Measurements from ENCODE around the gene TSPAN9. TPM values are rescaled to one million over a fixed set of nuclear protein-coding genes. Genes with fewer than 3 reads are reported as not detected.

Gene TSPAN9
- polyA plus RNA-seq, 3 donors, result 0.15 to 0.34 (median 0.25) TPM

- intact Hi-C loops (cut with micrococcal nuclease), result no loop called here
- H3K36me3 Mint-ChIP-seq, result peaks cover 0 to 6% of the 10 kb centered on the region in 2 donors
These were observed 1.1 kb downstream of the TSPAN9 start for GRCh38 chr12:3078086-3078820.

DNA sequence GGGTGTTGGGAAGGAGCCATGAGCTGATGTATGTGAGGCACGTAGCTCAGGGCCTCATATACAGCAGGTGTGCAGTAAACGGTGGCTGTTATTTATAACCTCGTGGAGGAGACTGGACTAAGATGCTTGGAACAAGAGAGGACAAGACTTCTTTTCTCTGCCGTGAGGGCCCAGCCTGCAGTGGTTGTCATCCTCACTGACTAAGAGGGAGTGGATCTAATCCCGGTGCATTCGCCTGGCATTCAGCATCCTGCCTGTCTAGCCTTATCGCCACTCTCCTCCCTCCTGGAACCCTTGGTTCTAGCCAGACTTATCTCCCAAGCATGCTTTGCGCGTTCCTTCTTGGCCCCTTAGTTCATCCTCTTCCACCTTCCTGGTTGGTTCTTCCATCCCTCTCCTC lies 3.9 kb downstream of the TSPAN9 start:
- intact Hi-C loops (cut with micrococcal nuclease), result no loop called here
- H3K9ac ChIP-seq (ENCODE audit: insufficient read depth, low read length, poor library complexity, severe bottlenecking), result no peak overlapping the region
- H4K20me1 ChIP-seq (ENCODE audit: insufficient read depth, low read length), result no peaks in the 10 kb centered on the region
- Mint-ChIP-seq H3K4me3 (no peak overlapping the region), H3K4me1 (peaks cover 8% of the 10 kb centered on the region), H3K27me3 (ENCODE audit: low read depth in 3 of 3) (peaks cover 17 to 61% (median 44%) of the 10 kb centered on the region in 3 donors), H3K27ac (no peak overlapping the region), H3K9me3 (peaks cover 0 to 9% (median 0%) of the 10 kb centered on the region in 7 donors), H3K36me3 (peaks cover 0 to 3% of the 10 kb centered on the region in 2 donors)
- no peak overlapping the region for H3K27ac ChIP-seq (ENCODE audit: low read depth in 1 of 2, low read length in 2 of 2)
- 91% methylated on average over 8 of the region's 9 CpGs for WGBS (ENCODE audit: insufficient coverage)
- no peak for DNase-seq
- H3K27me3 ChIP-seq (ENCODE audit: control insufficient read depth in 2 of 2, insufficient read depth in 2 of 2, low read length in 2 of 2), result peaks cover 14 to 26% of the 10 kb centered on the region in 2 donors
- no peak overlapping the region for H3K4me3 ChIP-seq (replicated peaks in 1 of 3; ENCODE audit: low read depth in 2 of 3, low read length in 3 of 3)
- H3K4me1 ChIP-seq (ENCODE audit: control insufficient read depth in 1 of 2, insufficient read depth in 2 of 2, low read length in 2 of 2), result peaks cover 12 to 15% of the 10 kb centered on the region in 2 donors
- TF ChIP-seq, protein P1, sequence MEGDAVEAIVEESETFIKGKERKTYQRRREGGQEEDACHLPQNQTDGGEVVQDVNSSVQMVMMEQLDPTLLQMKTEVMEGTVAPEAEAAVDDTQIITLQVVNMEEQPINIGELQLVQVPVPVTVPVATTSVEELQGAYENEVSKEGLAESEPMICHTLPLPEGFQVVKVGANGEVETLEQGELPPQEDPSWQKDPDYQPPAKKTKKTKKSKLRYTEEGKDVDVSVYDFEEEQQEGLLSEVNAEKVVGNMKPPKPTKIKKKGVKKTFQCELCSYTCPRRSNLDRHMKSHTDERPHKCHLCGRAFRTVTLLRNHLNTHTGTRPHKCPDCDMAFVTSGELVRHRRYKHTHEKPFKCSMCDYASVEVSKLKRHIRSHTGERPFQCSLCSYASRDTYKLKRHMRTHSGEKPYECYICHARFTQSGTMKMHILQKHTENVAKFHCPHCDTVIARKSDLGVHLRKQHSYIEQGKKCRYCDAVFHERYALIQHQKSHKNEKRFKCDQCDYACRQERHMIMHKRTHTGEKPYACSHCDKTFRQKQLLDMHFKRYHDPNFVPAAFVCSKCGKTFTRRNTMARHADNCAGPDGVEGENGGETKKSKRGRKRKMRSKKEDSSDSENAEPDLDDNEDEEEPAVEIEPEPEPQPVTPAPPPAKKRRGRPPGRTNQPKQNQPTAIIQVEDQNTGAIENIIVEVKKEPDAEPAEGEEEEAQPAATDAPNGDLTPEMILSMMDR (IDR thresholded peaks at IDR 0.05), result no peak
- H3K9me3 ChIP-seq (replicated peaks in 1 of 2; ENCODE audit: control insufficient read depth in 1 of 2, insufficient read depth in 1 of 2, low read length in 2 of 2), result peaks cover 0 to 9% of the 10 kb centered on the region in 2 donors
- H3K79me2 ChIP-seq (ENCODE audit: insufficient read depth, low read length), result no peaks in the 10 kb centered on the region
- H3K36me3 ChIP-seq (replicated peaks in 1 of 2; ENCODE audit: control insufficient read depth in 1 of 2, insufficient read depth in 2 of 2, low read length in 2 of 2), result no peaks in the 10 kb centered on the region
- no peak overlapping the region for H2AFZ ChIP-seq (ENCODE audit: insufficient read depth, low read depth, low read length, poor library complexity, severe bottlenecking)
- H3K4me2 ChIP-seq (replicated peaks; ENCODE audit: extremely low read depth, low read length, poor library complexity, severe bottlenecking), result no peak overlapping the region

More at GRCh38 chr12:3078086-3078820, 1.1 kb downstream of the TSPAN9 start:
- Histone ChIP-seq H3K4me2 (replicated peaks; ENCODE audit: extremely low read depth, low read length, poor library complexity, severe bottlenecking) (peak overlapping the region; percentile 92), H3K36me3 (replicated peaks in 1 of 2; ENCODE audit: control insufficient read depth in 1 of 2, insufficient read depth in 2 of 2, low read length in 2 of 2) (no peaks in the 10 kb centered on the region), H4K20me1 (ENCODE audit: insufficient read depth, low read length) (no peaks in the 10 kb centered on the region), H3K4me1 (ENCODE audit: control insufficient read depth in 1 of 2, insufficient read depth in 2 of 2, low read length in 2 of 2) (peaks cover 12 to 15% of the 10 kb centered on the region in 2 donors), H3K79me2 (ENCODE audit: insufficient read depth, low read length) (no peaks in the 10 kb centered on the region), H3K27ac (ENCODE audit: low read depth in 1 of 2, low read length in 2 of 2) (no peak overlapping the region), H3K4me3 (replicated peaks in 1 of 3; ENCODE audit: low read depth in 2 of 3, low read length in 3 of 3) (peak overlapping the region in 1 of 3 experiments; percentile 80), H2AFZ (ENCODE audit: insufficient read depth, low read depth, low read length, poor library complexity, severe bottlenecking) (peak overlapping the region; percentile 88), H3K9ac (ENCODE audit: insufficient read depth, low read length, poor library complexity, severe bottlenecking) (no peak overlapping the region), H3K27me3 (ENCODE audit: control insufficient read depth in 2 of 2, insufficient read depth in 2 of 2, low read length in 2 of 2) (peaks cover 21 to 46% of the 10 kb centered on the region in 2 donors), H3K9me3 (replicated peaks in 1 of 2; ENCODE audit: control insufficient read depth in 1 of 2, insufficient read depth in 1 of 2, low read length in 2 of 2) (peaks cover 0 to 9% of the 10 kb centered on the region in 2 donors)
- peaks cover 15% of the 10 kb centered on the region for H3K4me1 Mint-ChIP-seq
- 80% methylated on average over 6 of the region's 10 CpGs for WGBS (ENCODE audit: insufficient coverage)
- H3K9me3 Mint-ChIP-seq, result peaks cover 0 to 8% (median 2%) of the 10 kb centered on the region in 7 donors
- H3K27me3 Mint-ChIP-seq (ENCODE audit: low read depth in 3 of 3), result peaks cover 35 to 83% (median 62%) of the 10 kb centered on the region in 3 donors
- H3K4me3 Mint-ChIP-seq, result peak overlapping the region; percentile 76 to 85
- peak overlapping the region in 1 of 7 donors; percentile 32 for H3K27ac Mint-ChIP-seq
- TF ChIP-seq, protein P1 (IDR thresholded peaks at IDR 0.05), result no peak
- no peak for DNase-seq
